IMR-90 (cell line): ENCODE measurements around the gene ENDOV. TPM values are rescaled to one million over a fixed set of nuclear protein-coding genes. Genes with fewer than 3 reads are reported as not detected.

Experiments
- ATAC-seq: fragments of 200-7000 bp; cut with Tn5 transposase; 2 replicates; pipeline ENCODE4 v1.9.1; 2020; ENCODE audit warnings: low read depth, mild to moderate bottlenecking, moderate library complexity
- BruUV-seq: library from RNA; stranded (reverse); fragments of 400-500 nt; replicated peaks from 2 replicates; lab custom pipeline; 2021; lab: Mats Ljungman, UMichigan
- CTCF ChIA-PET: fragments of 300-600 bp; formaldehyde crosslinking; extraction: SDS; loops from one replicate; lab custom pipeline; 2021; ENCODE audit warnings: antibody characterized with exemption; lab: Yijun Ruan, JAX
- POLR2A ChIA-PET: fragments of 300-600 bp; sonication (Branson Sonifier 250); formaldehyde crosslinking; loops from one replicate; lab custom pipeline; 2022; ENCODE audit warnings: antibody characterized with exemption; ENCODE audit not compliant: unreplicated experiment; lab: Charles Lee
- DNase-seq: peaks from one replicate; pipeline ENCODE4 v3.0.0; 2013
- H2AFZ ChIP-seq: replicated peaks from 2 replicates; pipeline ENCODE3; 2013; ENCODE audit warnings: low read length, mild to moderate bottlenecking; ENCODE audit not compliant: poor library complexity
- H2AK5ac ChIP-seq: 2 replicates; pipeline ENCODE4 v1.6.1; 2013; ENCODE audit warnings: low read depth, low read length, inconsistent platforms
- H2AK9ac ChIP-seq: replicated peaks from 2 replicates; pipeline ENCODE3; 2013; ENCODE audit warnings: mild to moderate bottlenecking, low read depth, low read length, moderate library complexity; ENCODE audit not compliant: poor library complexity
- H2BK120ac ChIP-seq: 2 replicates; pipeline ENCODE4 v1.6.1; 2013; ENCODE audit warnings: low read depth, low read length, inconsistent platforms
- H2BK15ac ChIP-seq: 3 replicates; pipeline ENCODE4 v1.6.1; 2013; ENCODE audit warnings: low read depth, low read length, inconsistent platforms
- H2BK20ac ChIP-seq: 2 replicates; pipeline ENCODE4 v1.6.1; 2013; ENCODE audit warnings: low read depth, mild to moderate bottlenecking, inconsistent platforms, low read length, moderate library complexity
- H2BK5ac ChIP-seq: 2 replicates; pipeline ENCODE4 v1.6.1; 2013; ENCODE audit warnings: mild to moderate bottlenecking, low read depth, low read length, inconsistent platforms; ENCODE audit not compliant: poor library complexity, severe bottlenecking
- H3K14ac ChIP-seq: replicated peaks from 2 replicates; pipeline ENCODE4 v1.6.1; 2013; ENCODE audit warnings: low read depth, low read length, inconsistent platforms
- H3K18ac ChIP-seq: 2 replicates; pipeline ENCODE4 v1.6.1; 2013; ENCODE audit warnings: low read depth, low read length, control low read depth
- H3K23ac ChIP-seq: 2 replicates; pipeline ENCODE4 v1.6.1; 2013; ENCODE audit warnings: low read depth, low read length, inconsistent platforms
- H3K27ac ChIP-seq: 2 replicates; pipeline ENCODE4 v1.5.1; 2013; ENCODE audit warnings: mild to moderate bottlenecking, control low read depth, low read length; ENCODE audit not compliant: insufficient read depth
- H3K27me3 ChIP-seq: 2 replicates; pipeline ENCODE4 v1.6.1; 2013; ENCODE audit warnings: low read length; ENCODE audit not compliant: control insufficient read depth, insufficient read depth
- H3K36me3 ChIP-seq: 2 replicates; pipeline ENCODE4 v1.6.1; 2013; ENCODE audit warnings: low read length, mixed read lengths; ENCODE audit not compliant: control insufficient read depth, insufficient read depth
- H3K4ac ChIP-seq: 2 replicates; pipeline ENCODE4 v1.6.1; 2013; ENCODE audit warnings: low read depth, low read length, inconsistent platforms
- H3K4me1 ChIP-seq: 2 replicates; pipeline ENCODE4 v1.6.1; 2013; ENCODE audit warnings: low read length, mixed read lengths; ENCODE audit not compliant: control insufficient read depth, insufficient read depth
- H3K4me2 ChIP-seq: 2 replicates; pipeline ENCODE4 v1.6.1; 2013; ENCODE audit warnings: low read depth, mild to moderate bottlenecking, control low read depth, low read length, moderate library complexity
- H3K4me3 ChIP-seq: 2 replicates; pipeline ENCODE4 v1.5.1; 2013; ENCODE audit warnings: low read depth, mild to moderate bottlenecking, control low read depth, low read length, moderate library complexity; ENCODE audit not compliant: insufficient read depth
- H3K56ac ChIP-seq: 2 replicates; pipeline ENCODE4 v1.6.1; 2013; ENCODE audit warnings: low read length, inconsistent platforms; ENCODE audit not compliant: insufficient read depth; ENCODE audit errors: extremely low read depth
- H3K79me1 ChIP-seq, 2 experiments: 2 replicates each; pipeline ENCODE4 v1.6.1; 2013; ENCODE audit warnings: low read length in 2 of 2, inconsistent platforms in 1 of 2, low read depth in 1 of 2
- H3K9ac ChIP-seq: 2 replicates; pipeline ENCODE4 v1.6.1; 2013; ENCODE audit warnings: low read depth, low read length, control low read depth
- H3K9me1 ChIP-seq: 2 replicates; pipeline ENCODE4 v1.6.1; 2013; ENCODE audit warnings: low read length, inconsistent platforms; ENCODE audit not compliant: insufficient read depth
- H3K9me3 ChIP-seq: 2 replicates; pipeline ENCODE4 v1.6.1; 2013; ENCODE audit warnings: low read length; ENCODE audit not compliant: control insufficient read depth, insufficient read depth
- H4K20me1 ChIP-seq: 2 replicates; pipeline ENCODE4 v1.6.1; 2013; ENCODE audit warnings: low read length, inconsistent platforms; ENCODE audit not compliant: insufficient read depth
- H4K5ac ChIP-seq: 2 replicates; pipeline ENCODE4 v1.6.1; 2013; ENCODE audit warnings: mild to moderate bottlenecking, low read depth, low read length, control low read depth
- H4K8ac ChIP-seq, 2 experiments: 2 replicates each; pipeline ENCODE4 v1.6.1; 2013; ENCODE audit warnings: low read depth in 2 of 2, low read length in 2 of 2, control low read depth in 1 of 2, inconsistent platforms in 1 of 2
- H4K91ac ChIP-seq: 2 replicates; pipeline ENCODE4 v1.6.1; 2013; ENCODE audit warnings: low read depth, low read length, inconsistent platforms; ENCODE audit not compliant: insufficient read depth
- CHD1 ChIP-seq: IDR thresholded peaks from 2 replicates; pipeline ENCODE4 v1.6.1; 2012; ENCODE audit warnings: low read depth, low read length, improper control_type of control experiment
- POLR2A ChIP-seq: IDR thresholded peaks from 2 replicates; pipeline ENCODE4 v1.6.1; 2012; ENCODE audit warnings: mild to moderate bottlenecking, low read depth, low read length
- WGBS, 2 experiments: methylation state at CpG; one replicate each; pipeline versions ENCODE4 v1.1.5 to v1.1.7; 2013; ENCODE audit warnings: missing lambda C conversion rate in 2 of 2; ENCODE audit not compliant: insufficient read length in 1 of 2; ENCODE audit errors: extremely low coverage in 2 of 2; 5-methylcytosine and 5-hydroxymethylcytosine counted together
- dilution Hi-C: fragments of 300-500 bp; cut with HindIII; formaldehyde crosslinking; loops from one replicate; pipeline ENCODE4 v1.14.3; 2018; ENCODE audit warnings: low sequenced_read_pairs; ENCODE audit not compliant: unreplicated experiment
- in situ Hi-C: fragments of 300-500 bp; cut with MboI; formaldehyde crosslinking; loops from 3 replicates; pipeline ENCODE4 v1.14.3; 2019; ENCODE audit warnings: low sequenced_read_pairs, inconsistent platforms, mixed read lengths
- intact Hi-C: fragments of 100-400 bp; cut with micrococcal nuclease; formaldehyde crosslinking; loops from 2 replicates; pipeline ENCODE4 v1.10.0; 2022
- polyA plus RNA-seq, 3 experiments: library from polyadenylated mRNA; depleted of rRNA; stranded (reverse); fragments of >200 nt; gene quantifications; 2 replicates each; pipeline ENCODE4 v1.2.3, GENCODE V29; 2012; ENCODE audit warnings: low replicate concordance in 1 of 3
- total RNA-seq: library from RNA; depleted of rRNA; stranded (reverse); fragments of >200 nt; gene quantifications from 2 replicates; pipeline ENCODE4 v1.2.3, GENCODE V29; 2012

The ENDOV gene
- total and polyA plus RNA-seq, 2 of the 4 experiments (the other 2 are of a cell fraction): 15.1 to 30.3 TPM

- no peak for ATAC-seq
- Histone ChIP-seq H3K9me1 (no peaks in the 10 kb centered on the region; the same call in 1 of the 2 replicates), H3K27ac (no peak overlapping the region), H4K91ac (no peak overlapping the region), H2BK15ac (no peak overlapping the region), H3K9me3 (no peaks in the 10 kb centered on the region), H3K4me2 (no peak overlapping the region), H4K8ac (no peak overlapping the region), H2AFZ (no peak overlapping the region), H3K18ac (no peak overlapping the region), H3K79me1 (peaks cover 0 to 2% of the 10 kb centered on the region in 2 experiments; a peak in 1 of 4 replicates), H3K14ac (no peak overlapping the region), H2BK20ac (no peak overlapping the region), H3K9ac (no peak overlapping the region), H2BK120ac (no peak overlapping the region), H2AK9ac (no peak overlapping the region), H3K27me3 (no peaks in the 10 kb centered on the region), H4K5ac (no peak overlapping the region), H4K20me1 (no peaks in the 10 kb centered on the region; the same call in 1 of the 2 replicates), H3K4me3 (no peak overlapping the region), H2BK5ac (no peak overlapping the region), H3K36me3 (peaks cover 82% of the 10 kb centered on the region), H3K56ac (no peak overlapping the region), H3K4ac (no peak overlapping the region), H3K4me1 (no peaks in the 10 kb centered on the region), H3K23ac (no peak overlapping the region), H2AK5ac (no peak overlapping the region)
- 94% methylated on average over 5 of the region's 24 CpGs; no CpG with 5 or more reads in 1 of the 2 experiments for WGBS, 2 experiments
- in situ Hi-C loops (no loop called here), dilution Hi-C loops (no loop called here), intact Hi-C loops (no loop called here)
- ChIA-PET CTCF (no interaction called here), POLR2A (no interaction called here)
- no peak for DNase-seq
- no TSS peak for BruUV-seq
- TF ChIP-seq CHD1 (no peak), POLR2A (no peak)
Measured at GRCh38 chr17:80384078-80384960, 30.6 kb upstream of the ENDOV start.
